Neural crest cell (in vitro differentiated cells): ENCODE results near the gene TBC1D24. TPM values are rescaled to one million over a fixed set of nuclear protein-coding genes. Genes with fewer than 3 reads are reported as not detected.

ENCODE experiments used
- DNase-seq: peaks from one replicate; pipeline ENCODE4 v3.0.0; 2021; ENCODE audit warnings: low read depth, mixed read lengths, low spot score
- H3K27ac Mint-ChIP-seq: one replicate; pipeline ENCODE4 v1.8.0; 2021; ENCODE audit warnings: mild to moderate bottlenecking, mixed read lengths; ENCODE audit not compliant: unreplicated experiment
- H3K27me3 Mint-ChIP-seq: 2 replicates; pipeline ENCODE4 v1.8.0; 2021; ENCODE audit warnings: low read depth, mild to moderate bottlenecking, mixed read lengths
- H3K36me3 Mint-ChIP-seq: 2 replicates; pipeline ENCODE4 v1.8.0; 2021; ENCODE audit warnings: low read depth, mild to moderate bottlenecking, mixed read lengths
- H3K4me1 Mint-ChIP-seq: 2 replicates; pipeline ENCODE4 v1.8.0; 2021; ENCODE audit warnings: mixed read lengths
- H3K4me3 Mint-ChIP-seq: one replicate; pipeline ENCODE4 v1.8.0; 2021; ENCODE audit warnings: mild to moderate bottlenecking, mixed read lengths
- H3K9me3 Mint-ChIP-seq: 2 replicates; pipeline ENCODE4 v1.8.0; 2021; ENCODE audit warnings: mixed read lengths
- CTCF ChIP-seq: fragments of 200-600 bp; sonication (generic); conservative IDR thresholded peaks from 2 replicates; pipeline ENCODE4 v1.5.0; 2021; ENCODE audit warnings: antibody characterized with exemption, mild to moderate bottlenecking
- long read RNA-seq: library from polyadenylated mRNA; unstranded; transcript quantifications from one replicate; pipeline ENCODE4 v2.0.0, GENCODE V29; 2020
- total RNA-seq: library from RNA; stranded (reverse); gene quantifications from 2 replicates; pipeline ENCODE4 v1.2.1, GENCODE V29; 2021

TBC1D24 gene
- total RNA-seq, result 30.0 and 32.5 TPM in 2 replicates
- long read RNA-seq, result 0 reads

- H3K9me3 Mint-ChIP-seq, result no peaks in the 10 kb centered on the region
- H3K4me1 Mint-ChIP-seq, result peaks cover 27% of the 10 kb centered on the region
- no peak for TF ChIP-seq CTCF
- peaks cover 15% of the 10 kb centered on the region for H3K27me3 Mint-ChIP-seq
- no peaks in the 10 kb centered on the region for H3K36me3 Mint-ChIP-seq
- peak; percentile 79 for DNase-seq
- H3K4me3 Mint-ChIP-seq, result peak within 1 kb of the TSS; percentile 86
- H3K27ac Mint-ChIP-seq, result no peak within 1 kb of the TSS
Observed at GRCh38 chr16:2474877-2475412, at the start of gene TBC1D24. Gene TBC1D24, plus strand, starts transcription at chr16:2475127. Its CDS starts 21,022 bp downstream, at chr16:2496149.

GRCh38 chr16:2425825-2426430, 49.0 kb upstream of the TBC1D24 start:
- Mint-ChIP-seq H3K4me1 (peaks cover 28% of the 10 kb centered on the region), H3K27ac (no peak overlapping the region), H3K27me3 (no peaks in the 10 kb centered on the region), H3K4me3 (peak overlapping the region; percentile 57), H3K36me3 (no peaks in the 10 kb centered on the region), H3K9me3 (no peaks in the 10 kb centered on the region)
- no peak for DNase-seq
- TF ChIP-seq CTCF, result no peak

GRCh38 chr16:2426941-2427361, 48.0 kb upstream of the TBC1D24 start:
- DNase-seq, result no peak
- Mint-ChIP-seq H3K9me3 (no peaks in the 10 kb centered on the region), H3K36me3 (no peaks in the 10 kb centered on the region), H3K27me3 (no peaks in the 10 kb centered on the region), H3K4me1 (peaks cover 30% of the 10 kb centered on the region), H3K4me3 (peak overlapping the region; percentile 49), H3K27ac (no peak overlapping the region)
- no peak for TF ChIP-seq CTCF

- Mint-ChIP-seq H3K4me1 (peaks cover 30% of the 10 kb centered on the region), H3K4me3 (peak overlapping the region; percentile 87), H3K27me3 (no peaks in the 10 kb centered on the region), H3K36me3 (no peaks in the 10 kb centered on the region), H3K27ac (peak overlapping the region; percentile 78), H3K9me3 (no peaks in the 10 kb centered on the region)
- no peak for TF ChIP-seq CTCF
- no peak for DNase-seq
Observed at GRCh38 chr16:2427526-2427925, 47.4 kb upstream of the TBC1D24 start.

GRCh38 chr16:2428051-2428783, 46.7 kb upstream of the TBC1D24 start:
- peak; percentile 33 for DNase-seq
- no peaks in the 10 kb centered on the region for H3K9me3 Mint-ChIP-seq
- peaks cover 3% of the 10 kb centered on the region for H3K36me3 Mint-ChIP-seq
- TF ChIP-seq CTCF, result no peak
- peak overlapping the region; percentile 9 for H3K27ac Mint-ChIP-seq
- H3K4me1 Mint-ChIP-seq, result peaks cover 27% of the 10 kb centered on the region
- peak overlapping the region; percentile 87 for H3K4me3 Mint-ChIP-seq
- H3K27me3 Mint-ChIP-seq, result no peaks in the 10 kb centered on the region
